Stimulated activated CD4-positive, alpha-beta T cell treated with anti-CD3 and anti-CD28 coated beads, TNF-alpha, amount 100 ng/mL, for 24 hours (primary cell): ENCODE data around the gene RALB.
"Not testable (repeated sequence)": the region's sequence is repeated elsewhere in the genome, so short reads cannot be mapped to it uniquely, and the experiment has no call there.

Experiments
- DNase-seq, 3 experiments: peaks; one replicate each; pipeline ENCODE4 v3.0.0-alpha.2; 2020; ENCODE audit warnings: low read depth in 3 of 3

The RALB gene

DNA sequence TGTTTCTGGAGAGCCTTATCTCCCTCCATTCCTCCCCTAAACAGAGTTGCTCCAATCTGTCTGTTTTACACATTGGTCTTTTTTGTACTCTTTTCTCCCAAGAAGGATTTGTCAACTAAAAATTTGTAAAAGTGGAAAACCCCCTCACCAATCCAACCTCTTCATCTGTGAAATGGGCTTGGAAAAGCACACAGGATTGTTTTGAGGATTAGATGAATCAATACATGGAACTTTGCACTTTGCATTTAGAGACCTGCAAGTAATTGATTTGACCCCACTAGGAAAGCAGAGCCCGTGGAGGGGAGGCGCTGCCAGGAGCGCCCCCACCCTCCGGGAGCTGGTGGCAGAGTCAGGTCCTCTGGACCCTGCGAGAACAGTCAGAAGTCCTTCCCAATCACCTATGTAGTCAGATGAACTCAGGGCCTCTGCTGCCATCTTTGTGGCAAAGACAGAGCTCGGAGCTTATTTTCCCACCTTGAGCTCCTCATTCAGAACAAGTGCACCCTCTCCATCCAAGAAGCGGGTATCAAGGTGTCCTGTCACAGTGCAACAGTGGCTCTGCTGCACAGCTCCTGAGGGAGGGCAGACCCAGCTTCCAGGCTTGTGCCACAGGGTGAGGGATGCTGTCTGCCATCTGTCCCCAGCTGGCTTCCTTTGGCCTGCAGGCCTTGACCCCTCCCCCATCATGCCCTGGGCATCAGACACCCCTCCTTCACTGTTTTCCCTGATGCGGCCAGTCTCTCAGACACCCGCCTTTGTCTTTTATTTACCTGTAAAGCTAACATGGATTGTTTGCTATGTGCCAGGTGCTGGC is 27.7 kb upstream of the RALB start:
- no peak for DNase-seq

DNA sequence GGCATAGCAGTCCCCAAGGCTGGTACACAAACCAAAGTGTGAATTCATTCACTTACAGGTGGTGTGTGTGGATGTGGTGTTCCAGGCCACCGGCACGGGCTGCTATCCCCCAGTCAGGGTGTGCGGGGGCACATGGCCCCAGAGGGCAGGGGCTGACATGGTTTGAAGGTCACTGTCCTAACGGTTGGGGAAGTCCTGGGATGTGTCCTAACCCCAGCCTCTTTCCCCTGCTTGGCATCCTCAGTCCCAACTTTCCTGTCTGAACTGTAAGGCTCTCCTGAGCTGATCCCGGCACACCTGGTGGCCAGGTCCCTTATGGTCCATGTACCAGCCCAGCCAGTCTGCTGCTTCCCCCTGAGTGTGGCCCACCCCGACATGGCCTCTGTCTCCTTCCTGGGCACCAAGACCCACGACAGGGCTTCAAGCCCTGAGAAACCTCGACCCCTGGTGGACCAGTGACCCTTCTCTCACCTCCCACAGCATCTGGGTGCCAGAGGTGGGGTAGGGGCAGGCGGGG is 27.0 kb upstream of the RALB start:
- DNase-seq = no peak

DNA sequence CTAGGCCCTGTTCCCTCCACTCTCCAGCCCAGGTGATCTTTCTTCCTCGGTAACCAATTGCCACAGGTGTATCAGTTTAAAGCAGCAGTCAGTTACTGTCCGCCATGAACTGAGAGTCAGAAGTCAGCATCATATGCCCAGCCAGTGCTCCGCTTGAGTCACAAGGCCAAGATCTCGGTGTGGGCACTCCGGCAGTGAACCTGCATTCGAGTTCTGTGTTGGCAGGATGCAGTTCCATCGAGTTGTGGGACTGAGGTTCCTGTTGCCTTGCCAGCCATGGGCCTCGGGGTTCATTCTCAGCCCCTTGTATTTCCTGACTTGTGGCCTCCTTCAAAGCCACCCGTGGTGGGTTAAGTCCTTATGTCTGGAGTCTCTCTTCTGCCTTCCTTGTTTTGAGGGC is 26.3 kb upstream of the RALB start:
- DNase-seq = no peak

DNA sequence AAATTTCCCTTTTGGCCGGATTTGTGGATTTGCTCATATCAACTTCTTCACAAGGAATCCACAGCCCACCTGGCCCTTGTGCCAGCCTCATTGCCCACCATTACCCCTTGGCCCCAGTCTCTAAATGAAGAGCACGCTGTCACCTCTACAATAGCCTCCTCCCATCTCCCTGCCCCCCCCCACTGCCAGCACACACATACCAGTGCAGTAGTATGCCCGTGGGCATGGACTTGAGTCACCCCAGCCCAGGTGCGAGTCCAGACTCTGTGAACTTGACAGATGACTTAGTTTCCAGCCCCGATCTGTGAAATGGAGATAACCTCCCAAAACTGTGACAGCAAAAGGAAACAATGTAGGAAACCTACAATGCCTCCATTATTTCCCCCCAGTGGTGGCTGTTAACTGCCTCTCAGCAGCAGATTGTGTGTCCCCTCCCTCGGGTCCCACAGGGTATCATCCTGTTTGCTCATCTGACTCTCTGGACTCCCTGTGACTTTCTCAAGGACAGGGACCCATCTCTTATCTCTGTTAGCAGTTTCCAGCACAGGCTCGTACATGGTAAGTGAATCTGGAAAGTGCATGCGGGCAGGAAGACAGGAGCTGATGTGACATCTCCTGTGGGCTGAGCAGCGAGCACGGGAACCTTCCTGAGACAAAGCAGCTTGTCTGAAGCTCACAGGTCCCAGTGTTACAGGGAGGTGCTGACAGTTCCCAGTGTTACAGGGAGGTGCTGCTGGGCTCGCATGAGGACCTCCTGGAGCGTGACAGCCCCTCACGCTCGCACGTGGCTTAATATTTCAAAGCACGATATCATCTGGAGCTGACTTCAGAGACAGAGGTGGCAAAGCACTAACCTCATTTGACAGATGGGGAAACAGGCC is 25.3 kb upstream of the RALB start:
- peak in 1 of 3 experiments; percentile 28 for DNase-seq

DNA sequence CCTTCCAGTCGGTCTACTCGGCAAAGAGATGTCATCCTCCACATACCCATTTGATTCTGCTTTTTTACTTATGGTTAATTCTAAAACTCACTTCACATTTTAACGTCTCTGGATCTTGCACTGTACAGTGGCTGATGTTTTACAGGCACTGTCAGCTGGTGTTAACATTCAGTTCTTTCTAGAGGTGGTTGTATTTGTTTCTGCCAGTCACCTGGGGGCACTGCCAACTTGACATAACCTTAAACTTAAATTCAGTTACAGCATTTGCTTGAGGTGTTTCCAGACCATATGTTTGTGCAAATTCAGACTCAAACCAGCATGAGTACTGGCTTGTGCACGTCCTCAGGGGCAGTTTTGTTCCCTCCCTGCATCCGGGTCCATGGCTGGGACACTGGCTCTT is 24.1 kb upstream of the RALB start:
- no peak for DNase-seq

DNA sequence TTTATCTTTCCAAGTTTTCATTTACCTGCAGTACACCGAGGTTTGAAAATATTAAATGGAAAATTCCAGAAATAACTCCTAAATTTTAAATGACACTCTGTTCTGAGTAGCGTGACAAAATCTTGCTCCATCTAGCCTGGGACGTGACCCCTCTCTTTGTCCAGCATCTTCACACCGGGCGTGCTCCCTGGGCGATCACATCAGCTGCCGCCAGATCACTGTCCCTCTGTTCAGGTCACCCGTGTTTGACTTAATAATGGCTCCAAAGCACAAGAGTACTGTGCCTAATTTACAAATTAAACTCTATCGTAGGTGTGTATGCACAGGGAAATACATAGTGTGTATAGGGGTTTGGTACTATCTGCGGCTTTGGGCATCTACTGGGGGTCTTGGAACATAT is 23.3 kb upstream of the RALB start:
- DNase-seq = no peak

DNA sequence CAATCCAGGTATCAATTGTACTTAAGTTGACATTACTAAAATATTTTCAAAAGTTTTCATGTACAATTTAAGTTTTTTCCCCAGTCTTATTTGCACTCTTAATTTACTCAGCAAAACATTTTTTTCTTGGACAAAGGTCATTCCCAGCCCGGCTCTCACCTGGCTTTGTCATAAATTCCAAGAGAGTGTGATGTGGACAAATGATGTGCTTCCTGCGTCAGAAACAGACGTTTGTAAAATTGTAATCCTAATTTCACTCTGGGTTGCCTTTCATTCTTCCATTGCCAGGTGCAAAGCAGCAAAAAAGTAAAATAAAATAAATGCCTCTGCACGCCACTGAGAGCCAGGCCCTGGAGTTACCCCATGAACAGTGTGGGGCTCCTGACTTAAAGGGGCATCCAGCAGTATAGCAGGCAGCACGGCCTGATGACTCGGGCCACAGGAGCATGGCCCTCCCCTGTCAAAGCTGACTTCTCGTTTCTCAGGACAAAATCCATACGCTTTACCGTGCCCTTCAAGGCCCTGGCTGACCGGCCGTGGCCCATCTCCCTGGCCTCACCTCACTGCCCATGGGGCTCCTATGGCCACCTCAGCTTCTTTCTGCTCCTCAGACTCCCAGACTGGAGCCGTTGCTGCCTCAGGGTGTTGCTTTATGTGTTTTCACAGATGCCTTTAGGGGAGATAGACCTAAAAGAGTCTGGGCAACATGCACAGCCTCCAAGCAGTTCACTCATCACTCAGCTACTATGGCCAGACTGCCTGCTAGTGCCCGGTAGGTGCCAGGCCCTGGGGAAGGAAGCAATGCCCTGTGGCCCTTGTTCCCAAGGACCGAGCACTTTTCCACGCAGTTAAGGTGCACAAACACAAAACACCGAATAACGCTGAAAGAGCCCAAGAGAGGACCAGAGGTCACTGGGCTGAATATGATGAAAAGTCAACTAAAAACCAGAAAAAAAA is 21.9 kb upstream of the RALB start:
- no peak for DNase-seq

DNA sequence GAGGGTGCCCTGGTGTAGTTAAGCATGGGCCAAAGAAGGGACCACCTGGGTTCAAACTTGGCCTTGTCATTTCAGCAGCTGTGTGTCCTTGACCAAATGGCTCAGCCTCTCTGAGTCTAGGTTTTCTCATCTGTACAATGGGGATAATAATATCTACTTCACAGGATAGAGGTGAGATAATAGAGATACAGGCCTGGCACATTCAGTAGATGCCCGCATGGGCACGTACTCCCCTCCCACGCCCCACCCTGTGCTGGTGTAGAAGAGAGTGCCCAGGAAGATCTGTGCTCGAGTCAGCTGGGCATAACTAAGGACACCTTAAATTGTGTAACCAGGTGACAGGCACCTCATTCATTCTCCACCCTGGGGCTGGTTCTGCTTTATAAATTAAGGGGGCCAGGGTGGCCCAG is 21.1 kb upstream of the RALB start:
- DNase-seq = peak in 1 of 3 experiments; percentile 46

DNA sequence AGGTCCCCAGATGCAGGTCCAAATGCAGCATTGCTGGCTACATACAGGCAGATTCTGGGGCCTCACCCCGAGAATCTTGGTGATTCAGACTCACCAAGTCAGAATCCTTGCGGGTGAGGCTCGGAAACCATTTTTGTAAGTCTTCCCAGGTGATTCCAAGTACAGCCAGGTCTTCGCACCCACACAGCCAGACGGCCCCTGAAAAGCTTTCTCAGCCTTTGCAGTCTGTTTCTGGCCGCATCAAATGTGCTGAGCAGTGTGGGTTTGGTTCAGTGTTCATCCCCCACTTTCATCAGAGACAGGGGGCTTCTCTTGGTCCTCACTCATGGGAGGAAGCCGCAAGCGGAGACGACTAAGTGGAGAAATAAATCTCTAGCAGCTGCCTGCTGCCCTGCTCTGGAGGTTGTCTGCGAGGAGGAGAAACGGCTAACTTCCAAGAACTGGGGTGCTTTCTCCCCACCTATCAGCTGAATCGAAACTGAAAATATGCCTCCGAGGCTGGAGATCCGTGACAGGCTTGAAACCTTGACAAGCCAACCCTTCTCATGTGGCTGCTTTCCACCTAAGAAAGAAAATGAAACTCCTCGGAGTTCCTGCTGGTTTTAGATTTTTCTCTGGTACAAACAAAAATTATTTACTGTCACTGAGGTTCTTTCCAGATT is 20.5 kb upstream of the RALB start:
- DNase-seq = peak; percentile 33 to 61 (median 58)

DNA sequence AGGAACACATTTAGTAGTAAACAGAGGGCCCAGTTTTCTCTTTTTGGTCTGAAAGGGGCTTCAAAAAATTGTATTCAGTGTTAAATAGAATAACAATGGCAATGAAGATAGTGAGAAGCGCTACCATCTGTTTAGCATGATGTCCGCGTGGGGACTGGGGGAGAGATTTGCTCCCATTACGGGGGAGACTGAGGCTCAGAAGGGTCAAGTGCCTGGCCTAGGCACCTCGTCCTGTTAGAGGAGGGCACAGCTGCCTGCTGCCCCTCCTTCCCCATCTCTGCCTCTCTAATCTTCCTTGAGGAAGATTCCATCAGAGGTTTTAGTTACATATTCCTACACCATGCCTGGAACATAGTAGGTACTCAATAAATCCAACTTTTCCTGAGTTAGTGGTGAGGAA is 19.4 kb upstream of the RALB start:
- no peak for DNase-seq

DNA sequence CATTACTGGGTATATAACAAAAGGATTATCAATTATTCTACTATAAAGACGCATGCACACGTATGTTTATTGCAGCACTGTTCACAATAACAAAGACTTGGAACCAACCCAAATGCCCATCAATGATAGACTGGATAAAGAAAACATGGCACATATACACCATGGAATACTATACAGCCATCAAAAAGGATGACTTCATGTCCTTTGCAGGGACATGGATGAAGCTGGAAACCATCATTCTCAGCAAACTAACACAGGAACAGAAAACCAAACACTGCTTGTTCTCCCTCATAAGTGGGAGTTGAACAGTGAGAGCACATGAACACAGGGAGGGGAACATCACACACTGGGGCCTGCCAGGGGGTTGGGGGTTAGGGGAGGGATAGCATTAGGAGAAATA is 17.5 kb upstream of the RALB start:
- DNase-seq = not testable (repeated sequence)

DNA sequence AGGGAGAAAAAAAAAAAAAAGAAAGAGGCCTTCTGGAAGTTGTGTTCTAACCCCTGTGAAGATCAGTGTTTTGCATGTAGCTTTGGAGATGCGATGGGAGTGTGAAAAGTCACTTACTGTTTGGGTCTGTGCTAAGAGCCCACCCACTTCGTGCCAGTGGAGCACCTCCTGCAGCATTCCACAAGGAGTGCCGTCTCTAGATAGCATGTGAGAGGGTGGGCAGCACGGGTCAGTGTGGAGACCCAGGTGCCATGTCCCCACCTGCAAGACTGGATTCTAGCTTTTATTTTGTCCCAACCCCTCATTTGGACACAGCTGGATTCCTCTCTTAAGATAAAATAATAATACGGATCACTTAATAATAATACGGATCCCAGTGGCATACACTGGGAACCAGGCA is 17.0 kb upstream of the RALB start:
- DNase-seq = no peak

DNA sequence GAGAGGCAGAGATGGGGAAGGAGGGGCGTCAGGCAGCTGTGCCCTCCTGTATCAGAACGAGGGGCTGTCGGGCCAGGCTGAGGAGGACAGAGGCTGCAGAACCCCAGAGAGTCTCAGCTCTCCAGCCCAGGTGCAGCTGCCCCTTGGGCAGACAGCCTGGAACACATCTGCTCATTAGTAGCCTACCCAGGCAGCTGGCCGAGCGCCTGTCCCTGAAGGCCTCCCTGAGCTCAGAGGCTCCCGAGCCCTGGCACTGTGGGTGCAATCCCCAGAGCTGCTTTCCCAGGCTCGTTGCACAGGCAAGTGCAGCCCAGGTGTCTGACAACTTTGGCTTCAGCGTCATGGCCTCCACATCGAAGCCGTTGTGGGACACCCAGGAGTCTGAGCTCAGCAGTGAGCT is 16.3 kb upstream of the RALB start:
- no peak for DNase-seq

DNA sequence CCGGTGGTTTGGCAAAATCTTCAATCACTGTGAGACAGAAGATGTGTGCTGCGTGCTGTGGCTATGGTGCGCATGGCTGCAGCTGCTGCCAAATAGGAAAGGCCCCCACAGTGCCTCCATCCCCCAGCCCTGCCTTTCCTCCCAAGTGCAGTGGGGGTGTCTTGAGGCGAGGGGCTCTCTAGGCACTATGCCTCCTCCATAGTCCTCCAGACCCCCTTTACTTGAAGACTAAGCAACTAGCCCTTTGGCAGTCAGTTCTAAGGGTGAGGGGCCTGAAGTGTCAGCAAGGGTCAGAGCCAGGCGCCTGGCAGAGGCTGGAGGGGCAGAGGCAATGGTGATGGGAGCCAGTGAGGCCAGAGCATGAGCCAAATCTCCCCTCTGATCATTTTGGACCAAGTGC is 15.9 kb upstream of the RALB start:
- DNase-seq = no peak

DNA sequence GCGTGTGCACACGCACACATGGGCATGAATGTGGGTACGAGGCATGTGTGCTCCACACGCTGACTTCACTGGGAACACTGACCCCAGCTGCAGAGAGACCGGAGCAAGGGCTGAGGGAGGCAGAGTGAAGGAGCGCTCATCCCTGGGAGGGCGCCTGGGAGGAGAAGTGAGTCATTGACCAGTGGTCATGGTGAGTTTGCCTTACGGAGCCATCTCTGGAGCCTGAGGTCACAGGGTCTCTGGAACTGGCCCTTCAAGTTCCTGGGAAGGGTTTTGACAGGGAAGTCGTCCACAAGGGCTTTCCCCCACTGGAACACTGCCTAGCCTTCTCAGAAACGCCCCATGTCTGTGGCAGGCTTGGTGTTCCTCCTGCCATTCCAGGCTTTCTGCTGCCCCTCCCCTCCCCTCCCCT is 15.2 kb upstream of the RALB start:
- no peak for DNase-seq

DNA sequence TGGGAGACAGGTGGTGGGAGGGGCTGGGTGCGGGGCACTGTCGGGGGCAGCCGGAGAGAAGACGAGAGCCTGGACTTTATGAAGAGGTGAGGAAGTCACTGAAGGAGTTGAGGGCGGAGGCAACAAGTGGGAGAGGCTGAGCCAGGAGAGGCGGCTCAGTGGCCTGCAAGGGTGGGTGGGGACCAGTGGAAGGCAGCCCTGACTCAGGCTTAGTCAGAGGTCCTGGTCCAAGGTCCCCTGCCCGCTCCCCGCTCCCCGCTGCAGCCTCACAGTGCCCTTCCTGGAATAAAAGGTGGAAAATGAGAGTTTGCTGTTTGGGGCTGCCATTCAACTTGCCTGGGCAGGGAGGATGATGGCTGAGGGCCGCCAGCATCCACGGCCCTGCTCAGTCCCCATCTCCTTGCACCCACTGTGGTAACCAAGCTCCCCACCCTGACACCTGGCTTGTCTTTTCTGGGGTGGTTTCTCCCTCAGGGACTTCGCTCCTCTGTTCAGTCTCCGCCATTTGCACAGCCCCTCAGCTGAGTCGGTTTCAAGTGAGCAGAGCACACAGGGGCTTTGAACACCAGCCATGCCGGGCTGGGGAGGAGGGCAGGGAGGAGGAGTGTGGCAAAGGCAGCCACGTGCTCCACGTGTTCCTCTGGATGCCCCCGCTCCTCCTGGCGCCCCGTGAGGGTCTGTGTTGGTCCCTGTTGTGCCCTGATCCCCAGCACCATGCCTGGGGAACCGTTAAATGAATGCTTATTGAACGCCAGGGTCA is 13.7 kb upstream of the RALB start:
- no peak for DNase-seq

DNA sequence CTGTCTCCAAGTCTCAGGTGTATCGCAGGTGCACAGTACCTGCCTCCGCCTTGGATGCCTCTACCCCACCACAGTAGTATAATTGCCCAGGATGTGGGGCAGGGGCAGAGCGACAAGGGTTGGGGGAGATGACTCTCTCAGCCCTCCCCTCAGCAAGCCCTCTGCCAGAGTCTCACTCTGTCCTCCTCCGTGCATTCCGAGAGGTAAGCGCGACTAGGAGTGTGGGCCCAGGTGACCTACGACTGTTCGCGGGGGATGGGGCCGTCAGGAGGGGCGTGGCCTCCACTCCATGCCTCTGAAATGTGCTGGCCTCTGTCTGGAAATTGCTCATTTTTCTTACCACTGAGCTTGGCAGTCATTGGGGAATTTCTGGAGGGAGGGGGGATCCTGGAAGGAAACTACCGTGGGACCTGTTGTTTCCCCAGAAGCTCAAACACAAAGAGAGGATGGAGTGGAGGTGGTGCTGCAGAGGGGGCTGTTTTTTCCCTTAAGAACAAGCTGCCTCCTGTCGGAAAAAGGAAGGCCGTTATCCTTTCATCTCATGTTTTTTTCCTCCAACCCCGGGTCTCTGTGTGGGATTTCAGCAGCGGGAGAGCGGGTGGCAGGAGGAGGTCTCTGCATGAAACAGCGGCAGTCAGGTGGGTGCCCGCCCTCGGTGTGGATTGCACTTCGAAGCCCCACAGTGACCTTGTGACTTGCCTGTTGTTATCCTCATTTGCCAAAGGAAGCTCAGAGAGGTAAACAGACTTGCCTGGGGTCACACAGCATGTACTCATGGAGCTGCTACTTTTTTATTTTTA is 13.0 kb upstream of the RALB start:
- no peak for DNase-seq

DNA sequence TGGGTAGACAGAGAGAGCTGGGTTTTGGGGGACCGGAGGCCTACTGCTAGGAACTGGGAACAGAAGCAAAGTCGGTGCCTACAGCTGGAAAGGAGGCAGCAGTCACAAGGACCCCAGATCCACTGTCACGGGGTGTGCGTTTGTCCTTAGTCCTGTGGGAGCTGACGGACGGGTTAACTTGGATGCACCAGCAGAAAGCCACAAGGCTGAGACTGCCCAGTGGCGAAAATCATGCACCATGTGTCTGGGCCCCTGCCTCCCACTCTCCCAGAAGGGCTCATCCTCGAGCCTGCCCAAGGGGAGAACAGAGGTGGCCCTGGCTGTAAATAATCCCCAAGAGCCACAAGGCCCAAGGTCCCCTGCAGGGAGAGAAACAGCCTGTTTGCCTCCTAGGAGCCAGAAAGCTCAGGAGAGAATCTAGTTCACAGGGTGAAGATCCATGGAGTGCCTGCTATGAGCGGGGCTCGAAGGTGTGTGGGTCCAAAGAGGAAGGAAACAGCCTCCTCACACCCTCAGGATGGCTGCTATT is 11.7 kb upstream of the RALB start:
- no peak for DNase-seq

DNA sequence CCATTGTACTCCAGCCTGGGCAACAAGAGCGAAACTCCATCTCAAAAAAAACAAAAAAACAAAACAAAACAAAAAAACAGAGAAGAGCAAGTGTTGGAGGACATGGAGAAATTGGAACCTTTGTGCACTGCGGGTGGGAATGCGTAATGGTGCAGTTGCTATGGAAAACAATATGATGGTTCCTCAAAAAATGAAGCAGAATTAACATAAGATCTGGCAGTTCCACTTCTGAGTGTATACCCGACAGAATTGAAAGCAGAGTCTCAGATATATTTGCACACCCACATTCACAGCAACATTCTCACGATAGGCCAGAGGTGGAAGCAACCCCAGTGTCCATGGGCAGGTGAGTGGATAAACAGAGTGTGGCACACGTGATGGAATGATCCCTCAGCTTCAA is 11.0 kb upstream of the RALB start:
- DNase-seq = no peak
